Left ventricle myocardium inferior (tissue), 1 donor: ENCODE results near the gene COL12A1. TPM values are rescaled to one million over a fixed set of nuclear protein-coding genes. Genes with fewer than 3 reads are reported as not detected.
A peak's percentile ranks its signal among the peaks of the same experiment; 100 is the strongest.

Experiments
- DNase-seq: peaks from one replicate; pipeline ENCODE4 v3.0.0-alpha.2; 2020
- H3K27ac ChIP-seq: fragments of 200-600 bp; replicated peaks from 2 replicates; pipeline ENCODE4 v1.8.0; 2021
- H3K27me3 ChIP-seq: fragments of 200-600 bp; 2 replicates; pipeline ENCODE4 v1.8.0; 2021; ENCODE audit warnings: low read depth
- H3K36me3 ChIP-seq: fragments of 200-600 bp; 2 replicates; pipeline ENCODE4 v1.8.0; 2021
- H3K4me1 ChIP-seq: fragments of 200-600 bp; 2 replicates; pipeline ENCODE4 v1.8.0; 2021
- H3K4me3 ChIP-seq: fragments of 200-600 bp; 2 replicates; pipeline ENCODE4 v1.8.0; 2021; ENCODE audit warnings: mild to moderate bottlenecking, moderate library complexity
- H3K9me3 ChIP-seq: fragments of 200-600 bp; replicated peaks from 2 replicates; pipeline ENCODE4 v1.8.0; 2021
- CTCF ChIP-seq: fragments of 200-600 bp; IDR thresholded peaks from 2 replicates; pipeline ENCODE4 v1.8.0; 2021; ENCODE audit warnings: antibody characterized with exemption, mild to moderate bottlenecking, borderline replicate concordance
- intact Hi-C: fragments of 100-400 bp; cut with micrococcal nuclease; formaldehyde crosslinking; loops from one replicate; pipeline ENCODE4 v1.11.0; 2022
- total RNA-seq: library from RNA; stranded (reverse); fragmentation: NEBNext Ultra II Directional; extraction: Animal tissue kit (Norgen Biotek cat#: 25700); gene quantifications from one replicate; pipeline ENCODE4 v1.2.1, GENCODE V29; 2021
- donor health status: DM: no; HTN: yes; CAD: no; lungs with severe emphysema.

COL12A1 gene
- total RNA-seq, 1 donor from 2014 or later: 12.2 TPM

- Histone ChIP-seq H3K4me3 (peak overlapping the region; percentile 60), H3K9me3 (no peaks in the 10 kb centered on the region), H3K27ac (peak overlapping the region; percentile 63), H3K4me1 (peaks cover 80% of the 10 kb centered on the region), H3K27me3 (peaks cover 51% of the 10 kb centered on the region), H3K36me3 (no peaks in the 10 kb centered on the region)
- DNase-seq: peak; percentile 83
- peak; percentile 88 for TF ChIP-seq CTCF
- intact Hi-C loops: loop anchor here (10.0 kb wide), 1 partner anchor 1124 kb away; no protein-coding TSS in a partner anchor
Observed at GRCh38 chr6:75208298-75209183, 2.7 kb upstream of the COL12A1 start.

- H3K4me3 ChIP-seq: peak overlapping the region; percentile 71
- H3K36me3 ChIP-seq: no peaks in the 10 kb centered on the region
- peak overlapping the region; percentile 76 for H3K27ac ChIP-seq
- TF ChIP-seq CTCF: no peak
- no peaks in the 10 kb centered on the region for H3K9me3 ChIP-seq
- peaks cover 70% of the 10 kb centered on the region for H3K4me1 ChIP-seq
- peaks cover 69% of the 10 kb centered on the region for H3K27me3 ChIP-seq
- DNase-seq: no peak
- intact Hi-C loops: loop anchor here (10.0 kb wide), 1 partner anchor 1122 kb away; no protein-coding TSS in a partner anchor
Observed at GRCh38 chr6:75206576-75207342, 906 bp upstream of the COL12A1 start.

- peak overlapping the region; percentile 76 for H3K27ac ChIP-seq
- H3K4me1 ChIP-seq: peaks cover 67% of the 10 kb centered on the region
- H3K9me3 ChIP-seq: no peaks in the 10 kb centered on the region
- H3K4me3 ChIP-seq: peak overlapping the region; percentile 71
- TF ChIP-seq CTCF: no peak
- DNase-seq: no peak
- H3K36me3 ChIP-seq: no peaks in the 10 kb centered on the region
- H3K27me3 ChIP-seq: peaks cover 85% of the 10 kb centered on the region
- intact Hi-C loops: loop anchor here (10.0 kb wide), 1 partner anchor 1120 kb away; no protein-coding TSS in a partner anchor
Observed at GRCh38 chr6:75204959-75205775, 686 bp downstream of the COL12A1 start.

- intact Hi-C loops: loop anchor here (10.0 kb wide), 1 partner anchor 1120 kb away; no protein-coding TSS in a partner anchor
- H3K27ac ChIP-seq: peak overlapping the region; percentile 76
- peak; percentile 73 for DNase-seq
- no peaks in the 10 kb centered on the region for H3K9me3 ChIP-seq
- no peaks in the 10 kb centered on the region for H3K36me3 ChIP-seq
- TF ChIP-seq CTCF: peak; percentile 78
- H3K4me3 ChIP-seq: peak overlapping the region; percentile 71
- peaks cover 67% of the 10 kb centered on the region for H3K4me1 ChIP-seq
- peaks cover 93% of the 10 kb centered on the region for H3K27me3 ChIP-seq
Observed at GRCh38 chr6:75204217-75204958, 1.5 kb downstream of the COL12A1 start.
